GM18868 (cell line): ENCODE results near the gene WDR54.

Experiments used
- ATAC-seq: cut with Tn5 transposase; IDR thresholded peaks from one replicate; pipeline ENCODE4 v1.9.1; 2021; ENCODE audit warnings: mild to moderate bottlenecking, moderate library complexity; ENCODE audit not compliant: unreplicated experiment

The WDR54 gene, protein sequence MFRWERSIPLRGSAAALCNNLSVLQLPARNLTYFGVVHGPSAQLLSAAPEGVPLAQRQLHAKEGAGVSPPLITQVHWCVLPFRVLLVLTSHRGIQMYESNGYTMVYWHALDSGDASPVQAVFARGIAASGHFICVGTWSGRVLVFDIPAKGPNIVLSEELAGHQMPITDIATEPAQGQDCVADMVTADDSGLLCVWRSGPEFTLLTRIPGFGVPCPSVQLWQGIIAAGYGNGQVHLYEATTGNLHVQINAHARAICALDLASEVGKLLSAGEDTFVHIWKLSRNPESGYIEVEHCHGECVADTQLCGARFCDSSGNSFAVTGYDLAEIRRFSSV

DNA sequence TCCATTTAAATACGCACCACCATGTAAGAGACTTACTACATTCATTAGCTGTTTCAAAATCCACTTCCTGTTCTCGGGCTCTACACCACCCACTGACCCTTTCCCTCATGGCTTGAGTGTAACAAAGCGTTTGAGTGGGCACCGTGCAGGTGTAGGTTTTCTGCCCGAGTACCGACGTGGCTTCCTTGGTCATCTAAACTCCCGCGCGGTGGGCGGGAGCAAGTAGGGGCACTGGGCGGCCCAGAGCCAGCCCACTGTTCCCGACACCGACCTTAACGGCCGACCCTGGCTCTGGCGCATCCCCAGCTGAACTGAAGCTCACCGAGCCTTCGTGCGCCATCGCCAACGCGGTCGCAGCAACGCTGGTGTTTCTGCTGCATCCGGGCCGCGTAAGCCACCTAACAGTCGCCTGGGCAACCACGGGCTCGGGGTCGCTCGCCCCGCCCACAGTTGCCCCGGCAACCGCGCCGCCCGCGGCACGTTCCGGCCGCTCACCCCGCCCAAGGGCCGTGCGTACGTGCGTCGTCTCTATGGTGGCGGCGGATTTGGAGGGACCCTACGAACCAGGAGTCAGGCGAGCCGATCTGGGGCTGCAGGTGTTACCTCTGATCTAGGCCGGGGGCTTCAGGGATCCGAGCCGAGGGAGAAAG, at the start of gene WDR54, which contains the start of gene C2orf81:
Gene WDR54 (plus strand): TSS at position 510 of the 650 bp plus-strand sequence. CDS start 424 bp downstream, outside the sequence.
Gene C2orf81 (minus strand): TSS at position 399 of the 650 bp plus-strand sequence. CDS start 59 bp downstream, at position 340.
- ATAC-seq: peak; percentile 90

DNA sequence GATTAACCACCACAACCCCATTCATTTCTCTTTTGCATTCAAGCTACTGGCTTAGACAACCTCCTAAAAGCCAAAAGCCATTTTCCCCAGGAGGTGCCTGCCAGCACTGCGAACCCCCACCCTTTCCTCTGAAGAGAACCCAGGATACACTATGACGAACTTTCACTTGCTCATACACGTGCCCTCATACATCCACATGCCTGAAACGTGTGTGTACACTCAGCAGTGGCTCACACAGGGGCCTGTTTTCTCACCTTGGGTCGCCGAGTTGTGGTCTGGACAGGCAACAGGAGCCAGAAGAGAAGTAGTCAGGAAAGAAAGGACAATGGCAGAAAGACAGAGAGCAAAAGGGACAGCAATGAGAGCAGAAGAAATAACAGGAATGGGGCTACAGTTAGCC, 48.9 kb upstream of the WDR54 start:
- no peak for ATAC-seq

DNA sequence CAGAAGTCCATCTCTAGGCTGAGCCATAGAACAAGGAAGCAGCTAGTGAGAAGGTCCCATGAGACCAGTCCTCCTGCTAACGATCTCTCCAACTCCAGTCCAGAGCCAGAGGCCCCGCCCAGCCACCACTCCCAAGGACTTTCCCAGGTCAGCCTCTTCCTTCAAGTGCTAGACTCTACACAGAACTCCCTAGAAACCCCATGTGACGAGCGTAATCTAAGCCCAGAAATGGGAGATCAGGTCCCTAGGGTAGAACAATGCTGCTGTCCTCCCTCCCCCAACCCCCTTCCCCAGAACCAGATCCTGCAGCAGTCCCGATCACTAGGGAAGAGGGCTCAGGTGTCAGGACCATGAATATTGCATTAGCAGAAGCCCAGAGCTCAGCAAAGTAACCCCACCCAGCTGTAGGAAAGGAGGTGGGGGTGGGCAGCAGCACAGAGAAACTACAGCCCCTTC, 48.3 kb upstream of the WDR54 start:
- ATAC-seq: no peak

DNA sequence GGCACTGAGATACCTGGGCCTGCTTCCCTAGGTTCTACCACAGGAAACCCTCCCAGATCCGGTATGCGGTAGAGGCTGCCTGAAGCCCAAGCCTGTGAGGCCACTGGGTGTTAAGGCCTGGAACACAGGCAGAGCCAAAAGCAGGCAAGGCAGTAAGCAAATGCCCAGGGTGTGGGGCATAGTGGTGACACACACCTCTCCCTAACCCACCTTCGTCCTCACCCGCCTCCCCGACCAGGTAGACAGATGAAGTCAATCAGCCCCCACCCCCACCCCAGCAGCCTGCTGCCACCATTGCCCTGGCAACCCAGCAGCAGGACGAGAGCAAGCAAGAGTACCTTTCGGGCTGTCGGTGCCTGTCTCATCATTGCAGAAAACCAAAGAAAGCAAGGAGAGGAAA, 47.5 kb upstream of the WDR54 start:
- ATAC-seq: no peak

DNA sequence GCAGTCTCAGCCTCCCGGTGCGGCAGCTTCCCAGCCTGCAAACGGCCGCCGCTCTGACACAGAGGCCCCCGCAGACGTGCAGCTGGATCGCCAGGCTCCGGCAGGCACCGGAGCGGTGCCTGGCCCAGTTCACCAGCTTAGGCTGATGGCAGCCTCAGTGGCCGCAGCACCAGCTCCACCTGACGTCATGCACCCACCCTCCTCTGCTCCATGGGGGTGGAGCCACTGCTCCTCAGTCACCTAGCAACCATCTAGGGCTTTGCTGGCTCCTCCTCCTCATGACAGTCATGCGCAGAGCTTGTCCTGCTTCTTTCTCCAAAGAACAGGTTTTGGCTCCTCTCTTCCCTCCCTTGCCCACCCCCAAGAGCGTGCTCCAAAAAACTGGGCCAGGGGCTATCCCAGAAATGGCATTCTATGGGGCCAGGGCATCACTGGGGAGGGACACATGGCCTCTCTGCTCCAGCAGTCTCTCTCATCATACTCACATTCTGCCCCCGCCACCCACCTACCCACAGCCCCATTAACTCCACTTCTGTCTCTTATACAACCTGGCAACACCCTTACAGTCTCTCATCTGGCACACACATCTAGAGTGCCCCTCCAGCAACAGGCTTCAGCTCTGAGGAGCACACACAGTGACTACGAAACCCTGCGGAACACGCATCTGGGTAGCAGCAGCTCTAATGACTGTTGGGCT, 46.9 kb upstream of the WDR54 start:
- no peak for ATAC-seq

DNA sequence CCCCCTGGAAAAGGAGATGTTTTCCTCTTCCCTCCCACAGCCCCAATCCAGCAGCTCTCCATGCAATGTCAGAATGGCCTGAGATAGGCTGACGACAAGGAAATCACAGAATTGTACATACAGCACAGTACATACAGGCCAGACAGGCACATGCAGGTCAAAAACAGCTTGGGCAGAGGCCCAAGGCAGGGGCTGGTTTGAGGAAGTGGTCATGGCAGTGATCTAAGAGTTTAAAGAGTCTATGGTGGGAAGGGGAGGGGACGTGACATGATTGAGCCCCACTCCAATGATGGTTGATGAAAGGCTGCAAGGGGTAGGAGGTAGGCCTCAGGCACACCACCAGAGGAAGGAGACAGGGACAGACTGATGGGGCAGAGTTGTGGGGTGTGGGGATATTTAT, 45.7 kb upstream of the WDR54 start:
- no peak for ATAC-seq

DNA sequence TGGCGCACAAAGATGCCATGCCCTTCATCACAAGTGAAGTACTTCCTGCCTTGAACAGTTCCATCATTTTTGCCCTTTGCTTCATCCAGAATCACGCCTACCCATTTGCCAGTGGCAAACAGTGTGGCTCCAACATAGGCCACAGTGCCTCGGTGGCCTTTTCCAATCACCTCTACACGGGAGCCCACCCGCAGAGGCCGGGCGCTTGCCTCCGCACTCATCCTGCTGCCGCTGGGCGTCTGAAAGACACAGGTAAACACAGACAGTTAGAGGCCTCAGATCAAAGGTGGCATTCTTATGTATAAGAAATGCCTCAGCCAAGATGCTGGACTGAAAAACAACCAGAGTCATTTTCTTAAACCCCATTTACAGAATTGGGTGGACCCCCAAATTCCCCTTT, 43.5 kb upstream of the WDR54 start:
- ATAC-seq: no peak

DNA sequence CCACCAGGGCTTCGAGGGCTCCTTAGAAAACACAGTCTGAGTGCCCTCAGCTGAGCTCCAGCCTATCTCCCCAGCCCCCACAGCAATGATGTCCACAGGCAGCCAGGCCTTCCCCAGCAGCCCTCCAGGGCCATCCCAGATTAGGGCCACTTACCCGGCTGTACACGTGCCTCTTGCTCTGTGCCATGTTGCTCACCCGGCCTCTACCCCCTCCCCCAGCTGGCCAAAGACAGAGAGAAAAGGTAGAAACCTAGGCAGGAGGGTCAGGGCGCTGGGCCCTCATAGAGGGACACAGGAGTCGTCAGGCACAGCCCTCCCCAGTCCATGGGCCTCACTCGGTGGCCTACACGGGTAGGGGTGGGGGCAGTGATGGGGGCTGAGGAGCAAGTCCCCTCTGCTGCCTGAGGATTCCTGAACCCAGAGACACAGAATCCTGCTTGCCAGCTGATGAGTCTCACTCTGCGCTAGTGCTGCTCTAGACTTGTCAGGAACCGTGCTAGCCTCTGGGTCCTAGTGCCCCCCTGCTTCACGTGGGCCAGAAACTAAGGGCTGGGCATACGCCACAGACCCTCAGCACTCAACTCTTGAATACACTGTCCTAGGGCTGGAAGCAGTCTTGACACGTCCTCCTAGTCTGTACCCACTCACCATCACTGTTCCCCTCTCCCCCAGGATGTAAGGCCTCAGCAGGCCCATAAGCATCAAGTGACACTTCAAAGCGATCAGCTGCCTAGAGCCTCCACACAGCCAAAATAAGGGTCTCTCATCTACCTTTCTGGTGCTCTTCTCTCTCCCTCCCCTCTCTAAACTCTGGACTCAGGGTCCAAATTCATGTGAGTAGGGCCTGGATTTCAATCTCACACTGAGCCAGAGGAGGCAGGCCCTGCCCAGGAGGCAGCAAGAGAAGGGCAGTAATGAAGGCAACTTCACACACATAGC, 41.4 kb upstream of the WDR54 start, which contains the start of gene DCTN1:
Gene DCTN1 (minus strand): TSS at position 461 of the 939 bp plus-strand sequence. CDS start 274 bp downstream, at position 187.
- peak; percentile 77 for ATAC-seq

DNA sequence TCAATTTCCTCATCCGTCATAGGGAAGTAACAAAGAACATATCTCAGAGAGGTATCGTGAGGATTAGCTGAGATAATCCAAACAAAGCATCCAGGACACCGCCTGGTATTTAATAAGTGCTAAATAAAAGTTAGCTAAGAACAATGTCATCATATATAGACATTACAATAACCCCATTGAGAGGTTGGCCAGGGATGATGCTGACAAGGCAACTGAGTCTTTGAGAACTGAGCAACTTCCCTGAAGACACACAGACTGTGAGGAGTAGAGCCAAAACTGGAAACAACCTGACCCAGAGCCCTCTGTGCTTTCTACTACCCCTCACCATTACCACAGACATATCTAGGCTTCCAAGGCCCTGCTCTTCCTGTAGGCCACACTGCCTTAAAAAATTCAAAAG, 39.8 kb upstream of the WDR54 start:
- ATAC-seq: no peak

DNA sequence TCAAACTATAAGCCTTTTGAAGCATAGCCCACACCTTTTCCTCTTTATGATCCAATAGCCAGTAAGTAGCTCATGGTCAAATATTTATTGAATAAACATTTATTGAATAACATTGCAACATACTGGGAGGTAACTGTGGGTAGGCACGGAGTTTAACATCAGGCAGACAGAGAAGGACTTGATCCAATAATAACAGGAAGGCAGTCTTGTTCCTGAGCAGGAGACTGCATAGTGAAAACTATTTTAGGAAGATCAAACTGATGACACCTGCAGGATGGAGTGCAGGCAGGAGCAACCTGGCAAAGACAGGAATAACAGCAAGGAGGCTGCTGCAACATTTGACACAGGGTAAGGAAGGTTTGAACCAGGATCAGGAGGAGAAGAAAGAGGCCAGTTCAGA, 38.3 kb upstream of the WDR54 start:
- no peak for ATAC-seq

DNA sequence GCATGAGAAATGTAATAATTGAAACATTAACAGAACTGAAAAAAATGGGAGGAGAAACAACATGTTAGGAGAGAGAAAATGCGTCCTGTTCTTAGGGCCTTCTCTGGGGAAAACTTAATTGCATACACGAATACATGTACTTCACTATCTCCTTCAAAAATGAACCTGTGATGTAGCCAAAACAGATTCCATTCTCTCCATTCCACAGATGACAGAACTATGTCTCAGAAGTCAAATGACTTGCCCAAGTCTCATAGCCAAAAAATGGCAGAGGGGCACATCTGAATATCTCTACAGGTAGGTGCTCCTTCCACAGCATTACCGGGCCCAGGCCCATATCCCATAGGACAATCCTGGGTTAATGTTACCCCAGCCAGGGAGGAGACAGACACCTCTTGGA, 37.5 kb upstream of the WDR54 start:
- ATAC-seq: no peak

DNA sequence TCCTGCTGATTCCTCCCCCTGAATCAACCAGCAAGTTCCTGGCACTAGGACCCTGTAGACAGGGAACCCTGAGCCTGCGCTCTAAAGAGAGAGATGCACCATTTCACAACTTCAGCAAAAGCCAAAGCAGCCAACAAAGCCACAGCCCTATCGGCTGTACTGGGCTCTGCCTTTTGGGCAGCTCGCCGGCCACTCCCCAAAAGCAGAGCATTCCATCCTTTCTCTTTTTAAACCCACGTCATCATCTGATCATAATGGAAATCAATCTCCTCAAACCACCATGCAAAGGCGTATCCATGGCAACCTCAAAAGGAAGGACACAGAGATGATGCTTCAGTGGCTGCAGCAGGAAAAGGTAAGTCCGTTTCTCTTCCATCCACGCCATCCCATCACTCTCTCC, 36.1 kb upstream of the WDR54 start:
- ATAC-seq: no peak

DNA sequence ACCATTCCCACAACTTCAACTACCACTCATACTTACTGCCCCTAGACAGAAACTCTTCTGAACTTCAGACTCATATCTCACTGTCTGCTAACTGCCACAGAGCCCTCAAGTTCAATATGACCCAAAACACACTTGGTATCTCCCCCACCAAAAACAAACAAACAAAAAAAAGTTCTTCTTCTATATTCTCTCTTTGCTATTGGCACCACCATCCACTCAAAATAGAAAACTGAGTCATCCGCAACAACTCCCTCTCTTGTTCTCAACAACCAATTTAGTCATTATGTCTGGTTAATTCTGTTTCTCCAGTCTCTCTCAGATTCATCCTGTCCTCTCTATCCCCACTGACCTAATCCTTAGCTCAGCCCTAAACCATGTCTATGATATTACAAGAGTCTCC, 34.2 kb upstream of the WDR54 start:
- peak; percentile 52 for ATAC-seq

DNA sequence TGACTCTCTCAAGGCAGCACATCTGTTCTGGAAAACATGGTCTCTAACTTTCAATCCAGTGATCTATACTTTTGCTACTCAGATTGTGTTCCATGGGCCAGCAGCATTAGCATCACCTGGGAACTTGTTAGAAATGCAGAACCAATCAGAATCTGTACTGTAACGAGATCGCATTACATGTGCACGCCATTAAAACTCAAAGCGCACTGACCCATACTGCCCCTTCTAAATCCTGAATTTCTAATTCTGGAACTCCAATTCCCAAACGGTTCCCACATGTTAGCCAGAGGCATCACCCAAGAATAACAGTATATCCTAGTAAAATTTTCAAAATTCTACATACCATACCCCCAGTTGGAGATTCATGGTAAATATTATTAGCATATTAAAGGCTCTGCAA, 30.9 kb upstream of the WDR54 start:
- no peak for ATAC-seq

DNA sequence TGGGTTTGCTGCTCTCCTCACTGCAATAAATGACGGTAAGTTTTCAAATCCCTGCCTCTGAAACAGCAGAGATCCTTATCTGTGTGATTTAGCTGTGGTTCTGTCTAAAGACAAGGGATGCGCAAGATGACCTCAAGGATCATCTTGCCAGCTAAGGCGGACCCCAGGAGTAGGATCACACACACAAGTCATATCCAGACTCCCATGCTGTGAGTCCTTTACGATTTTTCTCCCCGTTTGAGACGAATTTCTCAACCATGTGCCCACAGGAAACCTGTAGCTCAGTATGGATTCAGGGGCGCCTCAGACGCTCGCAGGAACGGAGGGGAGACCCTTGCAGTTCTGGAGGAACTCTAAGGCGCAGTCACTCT, 30.3 kb upstream of the WDR54 start:
- peak; percentile 6 for ATAC-seq

DNA sequence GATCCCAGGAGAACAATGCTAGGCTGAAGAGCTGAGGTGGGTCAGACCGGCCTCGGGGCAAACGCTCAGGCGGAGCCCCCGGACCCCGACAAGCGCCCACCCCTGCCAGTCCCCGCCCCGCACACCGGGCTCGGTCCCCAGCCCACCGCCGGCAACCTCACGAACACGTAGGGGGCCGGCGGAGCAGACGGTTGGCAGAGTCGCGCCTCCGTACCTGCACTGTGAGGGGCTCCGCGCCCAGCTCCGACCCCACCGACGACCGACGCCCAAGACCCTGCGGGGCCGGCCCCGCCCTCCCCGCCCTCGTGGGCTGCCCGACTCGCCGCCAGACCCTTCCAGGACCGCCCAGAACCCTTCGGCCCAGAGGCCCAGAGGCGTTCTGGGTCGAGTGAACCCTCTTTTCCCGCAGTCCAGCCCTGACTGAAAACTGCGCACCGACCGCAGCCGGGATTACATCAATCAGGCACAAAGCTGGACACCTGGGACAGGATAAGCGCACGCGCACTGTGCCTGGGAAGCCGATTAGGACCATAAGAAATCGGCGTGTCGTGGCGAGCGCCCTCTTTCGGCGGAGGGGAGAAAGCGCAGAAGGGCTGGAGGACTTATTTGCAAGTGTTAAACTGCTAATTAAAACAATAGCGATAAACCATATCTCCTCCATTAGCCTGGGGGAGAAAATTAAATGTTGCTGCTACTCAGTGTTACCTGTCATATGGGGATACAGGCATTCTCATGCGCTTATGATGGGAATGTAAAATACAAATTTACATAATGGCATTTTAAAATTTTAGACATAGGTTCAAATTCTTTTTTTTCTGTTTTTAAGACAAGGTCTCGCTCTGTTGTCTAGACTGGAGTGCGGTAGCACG, 29.7 kb upstream of the WDR54 start:
- ATAC-seq: peak; percentile 50

DNA sequence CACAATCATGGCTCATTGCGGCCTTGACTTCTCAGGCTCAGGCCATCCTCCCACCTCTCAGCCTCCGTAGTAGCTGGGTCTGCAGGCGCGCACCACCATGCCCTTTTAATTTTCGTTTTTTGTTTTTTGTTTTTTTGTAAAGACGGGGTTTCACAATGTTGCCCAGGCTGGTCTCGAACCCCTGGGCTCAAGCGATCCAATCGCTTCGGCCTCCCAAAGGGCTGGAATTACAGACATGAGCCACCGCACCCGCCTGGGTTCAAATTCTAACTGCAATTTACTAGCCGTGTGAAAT, 29.1 kb upstream of the WDR54 start:
- no peak for ATAC-seq

DNA sequence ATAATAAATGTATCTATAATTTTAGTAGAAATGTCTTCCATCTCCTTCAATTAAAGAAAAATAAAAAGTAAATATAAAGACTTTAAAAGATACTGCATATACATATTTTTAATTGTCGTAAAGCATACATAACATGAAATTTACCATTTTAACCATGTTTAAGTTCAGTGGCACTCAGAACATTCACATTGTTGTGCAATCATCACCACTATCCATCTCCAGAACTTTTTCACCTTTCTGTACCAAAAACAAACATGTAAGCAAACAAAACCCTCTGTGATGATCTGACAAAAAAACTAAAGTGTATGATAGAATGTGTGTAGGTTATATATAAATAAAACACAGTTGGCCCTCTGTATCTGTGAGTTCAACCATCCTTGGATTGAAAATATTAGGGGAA, 28.0 kb upstream of the WDR54 start:
- ATAC-seq: no peak

DNA sequence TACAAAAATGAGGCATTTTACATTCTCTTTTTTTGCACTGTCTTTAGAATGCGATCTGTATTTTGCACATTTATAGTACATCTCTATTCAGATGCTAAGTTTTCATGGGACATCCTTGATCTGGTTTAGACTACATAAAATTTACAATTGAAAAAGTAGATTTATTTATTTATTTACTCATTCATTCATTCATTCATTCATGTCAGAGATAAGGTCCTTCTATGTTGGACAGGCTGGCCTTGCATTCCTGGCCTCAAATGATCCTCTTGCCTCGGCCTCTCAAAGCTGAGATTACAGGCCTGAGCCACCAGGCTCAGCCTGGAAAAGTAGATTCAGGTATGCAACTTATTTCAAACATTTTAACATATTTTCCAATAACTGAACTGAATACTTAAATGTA, 25.4 kb upstream of the WDR54 start:
- no peak for ATAC-seq

DNA sequence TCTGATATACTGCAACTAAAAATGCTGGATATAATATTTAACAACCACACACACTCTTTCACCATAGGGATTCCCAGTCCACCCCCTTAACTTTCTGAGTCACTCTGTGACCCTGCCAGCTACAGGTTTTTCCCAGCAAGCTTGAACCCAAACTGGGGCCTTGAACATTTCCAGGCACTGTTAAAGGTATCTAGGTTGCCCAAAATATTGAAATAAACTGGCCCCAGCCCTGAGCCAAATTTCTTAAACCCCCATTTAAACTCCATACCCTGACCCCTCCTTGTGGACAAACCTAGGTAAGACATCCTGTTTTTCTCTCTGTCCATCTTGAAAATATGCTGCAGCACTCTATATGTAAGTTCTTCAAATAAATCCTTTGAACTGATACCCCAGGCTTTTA, 21.7 kb upstream of the WDR54 start:
- ATAC-seq: peak; percentile 52
